Kidney tubule cell (primary cell): Measurements from ENCODE around the gene FOSL1.
"Not testable (repeated sequence)": the region's sequence is repeated elsewhere in the genome, so short reads cannot be mapped to it uniquely, and the experiment has no call there.

ENCODE experiments used
- DNase-seq: peaks from one replicate; pipeline ENCODE4 v3.0.0-alpha.2; 2018; ENCODE audit warnings: low spot score

Gene FOSL1

DNA sequence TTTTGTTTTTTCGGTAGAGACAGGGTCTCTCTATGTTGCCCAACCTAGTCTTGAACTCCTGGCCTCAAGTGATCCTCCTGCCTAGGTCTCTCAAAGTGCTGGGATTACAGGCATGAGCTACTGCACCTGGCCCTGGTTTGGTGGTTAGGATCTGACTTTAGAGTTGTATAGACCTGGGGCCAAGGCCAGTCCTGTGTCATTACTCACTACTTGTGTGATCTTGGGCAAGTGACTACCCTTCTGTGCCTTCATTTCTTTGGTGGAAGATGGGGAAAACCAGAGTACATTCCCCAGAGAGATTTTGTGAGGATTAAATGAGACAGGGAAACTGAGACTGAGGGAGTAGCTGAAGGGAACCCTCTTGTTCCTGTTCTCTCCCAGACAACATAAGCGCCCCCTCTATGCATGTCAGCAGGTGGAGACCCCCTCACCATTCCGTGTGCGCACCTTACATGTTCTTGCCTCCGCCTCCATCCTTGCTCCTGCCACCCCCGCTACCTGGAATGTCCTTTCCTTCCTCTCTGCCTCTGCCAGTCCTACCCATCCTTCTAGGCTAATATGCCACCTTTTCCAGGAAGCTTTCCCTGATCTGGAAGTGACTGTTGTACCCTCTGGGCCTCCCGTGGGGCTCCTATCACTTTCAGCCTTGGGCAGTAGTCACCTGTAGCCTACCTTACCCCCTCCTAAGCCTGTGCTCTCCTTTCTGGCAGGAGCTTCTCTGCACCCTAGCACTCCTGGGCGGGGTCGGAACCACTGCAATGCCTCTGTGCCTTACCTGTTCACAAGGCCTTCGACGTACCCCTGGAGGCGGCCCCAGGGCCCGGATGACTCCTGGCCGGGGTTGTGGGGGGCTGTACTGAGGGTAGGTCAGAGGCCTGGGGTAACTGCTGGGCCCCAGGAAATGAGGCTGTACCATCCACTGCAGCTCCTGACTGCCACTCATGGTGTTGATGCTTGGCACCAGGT, 3.9 kb downstream of the FOSL1 start:
- no peak for DNase-seq

GRCh38 chr11:65895482-65895981, 4.7 kb downstream of the FOSL1 start:
- DNase-seq: no peak

GRCh38 chr11:65894034-65894591, 6.1 kb downstream of the FOSL1 start:
- no peak for DNase-seq

- DNase-seq: no peak
Measured at GRCh38 chr11:65892661-65893317, 7.4 kb downstream of the FOSL1 start.

GRCh38 chr11:65892137-65892540, 8.0 kb downstream of the FOSL1 start:
- DNase-seq: not testable (repeated sequence)

GRCh38 chr11:65891219-65892136, 8.7 kb downstream of the FOSL1 start:
- no peak for DNase-seq

GRCh38 chr11:65890324-65891218, 9.6 kb downstream of the FOSL1 start, which contains the start of gene CCDC85B:
Gene CCDC85B (plus strand): TSS chr11:65890673. CDS start chr11:65890784, 111 bp downstream.
- peak; percentile 96 for DNase-seq

DNA sequence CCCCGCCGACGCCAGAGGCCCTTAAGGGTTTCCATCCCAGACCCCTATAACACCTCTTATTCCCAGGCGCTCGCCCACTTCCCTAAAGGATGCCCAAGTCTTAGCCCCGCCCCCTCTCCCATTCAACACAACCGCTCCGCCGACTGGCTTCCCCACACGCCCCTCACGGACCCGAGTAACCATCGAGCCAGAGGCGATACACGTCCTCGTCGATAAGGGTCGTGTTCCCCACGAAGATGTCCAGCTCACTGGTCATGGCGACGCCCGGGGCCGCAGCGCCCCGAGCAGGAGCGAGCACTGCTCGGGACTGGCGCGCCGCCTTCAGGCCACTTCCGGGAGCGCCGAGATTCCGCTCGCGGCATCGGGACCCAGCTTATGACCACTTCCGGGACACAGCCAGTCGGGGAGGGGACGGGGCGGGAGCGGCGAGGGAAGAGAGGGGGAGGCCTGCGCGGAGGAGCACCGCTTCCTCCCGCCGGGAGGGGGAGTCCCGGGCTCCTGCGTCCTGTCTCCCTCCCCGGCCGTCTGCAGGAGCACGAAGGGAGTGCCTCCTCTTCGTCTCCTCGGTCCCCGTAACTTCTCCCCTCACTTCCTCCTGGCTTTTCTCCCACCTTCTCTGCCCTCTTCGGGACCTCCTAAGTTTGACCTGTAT, 11.9 kb downstream of the FOSL1 start, which contains the start of gene FIBP:
Gene FIBP, minus strand, starts transcription at position 309 of the 652 bp plus-strand sequence. Its CDS starts 53 bp downstream, at position 256.
- DNase-seq: peak; percentile 97

DNA sequence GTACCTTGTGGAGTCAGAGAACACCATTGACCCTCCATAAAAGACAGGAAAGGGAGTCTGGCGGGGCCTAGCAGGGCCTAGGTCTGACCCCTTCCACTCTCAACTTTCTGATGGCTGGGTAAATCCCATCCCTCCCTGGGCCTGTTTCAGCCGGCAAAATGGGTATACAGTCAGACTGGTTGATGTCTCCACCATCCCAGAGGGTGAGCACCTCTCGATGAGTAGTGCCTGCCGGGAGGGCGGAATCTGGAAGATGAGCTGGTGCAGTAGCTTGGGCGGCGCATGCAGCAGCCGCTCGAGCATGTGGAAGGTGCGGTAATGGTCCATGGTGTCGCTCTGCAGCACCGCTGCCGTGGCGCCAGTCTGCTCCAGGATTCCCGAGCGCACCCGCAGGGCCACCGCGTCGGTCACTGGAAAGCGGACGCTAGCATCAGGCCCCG, 12.4 kb downstream of the FOSL1 start:
- peak; percentile 73 for DNase-seq

DNA sequence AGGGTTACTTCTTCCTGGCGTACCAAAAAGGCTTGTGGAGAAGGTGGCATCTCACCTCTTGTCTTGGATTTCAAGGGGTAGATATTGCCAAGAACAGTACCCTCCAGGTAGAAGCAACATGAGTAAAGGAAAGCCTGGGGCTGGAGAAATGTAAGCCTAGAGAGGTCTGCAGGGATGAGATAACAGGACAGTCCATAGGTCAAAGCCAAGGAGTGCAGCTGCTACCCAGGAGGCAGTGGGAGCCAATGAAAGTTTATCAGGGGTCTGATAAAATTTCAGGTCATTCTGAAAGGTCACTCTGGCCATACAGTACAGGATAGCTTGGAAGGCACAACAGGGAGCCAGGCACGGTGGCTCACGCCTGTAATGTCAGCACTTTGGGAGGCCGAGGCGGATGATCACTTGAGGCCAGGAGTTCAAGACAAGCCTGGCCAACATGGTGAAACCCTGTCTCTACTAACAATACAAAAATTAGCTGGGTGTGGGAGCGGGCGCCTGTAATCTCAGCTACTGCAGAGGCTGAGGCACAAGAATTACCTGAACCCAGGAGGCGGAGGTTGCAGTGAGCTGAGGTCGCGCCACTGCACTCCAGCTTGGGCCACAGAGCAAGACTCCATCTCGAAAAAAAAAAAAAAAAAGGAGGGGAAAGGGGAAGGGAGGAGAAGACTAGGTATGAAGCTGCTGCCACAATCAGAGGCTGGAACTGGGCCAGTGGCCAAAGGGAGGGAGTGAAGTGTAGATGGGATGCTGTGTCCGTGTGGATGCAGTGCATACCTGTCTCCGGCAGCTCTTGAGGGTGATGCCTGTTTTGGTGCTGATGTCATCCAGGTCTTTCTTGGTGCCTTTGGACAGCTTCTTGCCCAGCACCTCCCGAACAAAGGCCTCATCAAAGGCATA, 13.1 kb downstream of the FOSL1 start:
- DNase-seq: no peak

DNA sequence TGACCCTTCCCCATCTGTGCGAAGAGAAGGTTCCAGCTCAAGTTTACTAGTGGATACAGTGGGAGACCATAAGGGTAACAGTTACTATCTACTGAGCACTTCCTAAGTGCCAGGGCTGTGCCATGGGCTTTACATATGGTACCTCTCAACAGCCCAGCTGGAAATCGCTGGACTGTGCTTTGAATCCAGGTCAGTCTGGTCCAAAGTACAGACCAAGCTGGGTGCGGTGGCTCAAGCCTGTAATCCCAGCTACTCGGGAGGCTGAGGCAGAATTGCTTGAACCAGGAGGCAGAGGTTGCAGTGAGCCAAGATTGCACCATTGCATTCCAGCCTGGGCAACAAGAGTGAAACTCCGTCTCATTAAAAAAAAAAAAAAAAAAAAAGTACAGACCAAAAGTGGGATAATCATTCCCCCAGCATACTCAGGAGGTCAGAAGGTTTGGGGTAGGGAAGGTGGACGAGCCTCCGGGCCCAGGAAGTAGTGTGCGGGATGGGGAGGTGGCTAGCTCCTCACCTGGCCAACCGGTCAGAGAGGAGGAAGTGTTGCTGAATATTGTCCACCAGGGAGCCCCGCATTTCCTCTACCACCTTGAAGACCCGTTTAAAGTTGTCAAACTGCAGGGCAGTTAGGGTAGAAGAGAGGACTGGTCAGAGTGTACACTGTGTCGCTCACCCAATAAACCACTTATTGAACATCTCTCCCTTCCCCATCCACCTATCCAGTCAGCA, 14.2 kb downstream of the FOSL1 start:
- DNase-seq: no peak

GRCh38 chr11:65885231-65885630, 15.0 kb downstream of the FOSL1 start:
- DNase-seq: no peak

- DNase-seq: peak; percentile 81
Measured at GRCh38 chr11:65884716-65885092, 15.5 kb downstream of the FOSL1 start.

DNA sequence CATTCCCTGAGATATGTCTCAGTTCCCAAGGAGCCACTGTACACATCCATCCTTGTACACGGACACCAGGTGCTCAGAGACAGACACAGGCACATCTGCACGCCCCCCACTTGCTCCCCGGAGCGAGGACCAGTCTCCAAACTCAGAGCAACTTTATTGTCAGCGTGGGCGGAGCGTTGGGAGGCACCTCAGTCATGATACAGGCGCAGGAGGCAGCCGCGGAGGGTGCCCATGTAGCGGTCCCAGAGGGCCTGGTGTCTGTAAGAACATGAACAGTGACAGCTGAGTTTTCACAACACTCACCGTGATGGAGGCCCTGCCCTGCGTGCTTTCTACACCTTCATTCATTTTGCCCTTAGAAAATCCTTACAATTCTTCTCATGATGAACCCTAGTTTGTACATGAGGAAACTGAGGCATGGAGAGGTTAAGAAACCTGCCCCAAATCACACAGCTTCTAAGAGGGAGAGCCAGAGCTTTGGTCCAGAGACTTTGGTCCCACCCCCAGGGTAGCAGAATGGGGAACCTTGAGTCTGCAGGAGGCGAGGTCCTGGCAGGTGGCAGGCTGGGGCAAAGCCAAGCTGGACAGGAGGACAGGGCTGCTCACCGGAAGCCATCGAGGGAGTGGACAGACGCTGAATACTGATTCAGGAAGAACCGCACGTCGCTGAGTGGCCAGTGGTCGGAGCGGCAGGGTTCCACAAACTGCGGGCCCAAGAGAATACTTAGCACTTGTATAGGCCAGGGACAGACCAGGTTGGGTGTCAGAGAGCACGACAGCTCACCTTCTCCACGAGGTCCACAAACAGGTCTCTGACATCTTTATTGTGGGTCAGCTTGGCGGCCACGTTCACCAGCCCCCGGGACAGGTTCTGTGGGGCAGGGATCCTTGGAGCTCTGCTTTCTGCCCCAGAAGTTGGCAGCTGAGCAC, 16.1 kb downstream of the FOSL1 start:
- DNase-seq: no peak

GRCh38 chr11:65883058-65883761, 17.0 kb downstream of the FOSL1 start:
- DNase-seq: no peak
